Gastrocnemius medialis (tissue), 4 donors: ENCODE results near the gene CACNA2D2. TPM values are rescaled to one million over a fixed set of nuclear protein-coding genes. Genes with fewer than 3 reads are reported as not detected.

ENCODE experiments used
- ATAC-seq, 2 donors: fragments of 150-250 bp; one replicate each; pipeline ENCODE4 v1.9.1; 2016
- DNase-seq, 2 donors: peaks; one replicate each; pipeline ENCODE4 v3.0.0-alpha.2; 2019
- H3K27ac ChIP-seq, 4 donors: fragments of 200-600 bp; sonication (generic); 1 replicate in 1 of 4; 2 replicates in 3 of 4; pipeline ENCODE4 v1.5.1; 2016 to 2018; ENCODE audit warnings: mild to moderate bottlenecking in 2 of 4, moderate library complexity in 1 of 4
- H3K27me3 ChIP-seq, 3 donors: fragments of 200-600 bp; sonication (generic) in 2 of 3; 1 replicate in 1 of 3; 2 replicates in 2 of 3; pipeline versions ENCODE4 v1.5.1 to v1.6.0; 2016 to 2019; ENCODE audit warnings: mild to moderate bottlenecking in 1 of 3, moderate library complexity in 1 of 3
- H3K36me3 ChIP-seq, 2 donors: fragments of 200-600 bp; sonication (generic) in 1 of 2; one replicate each; pipeline ENCODE4 v1.5.1; 2017 to 2018
- H3K4me1 ChIP-seq, 2 donors: fragments of 200-600 bp; sonication (generic) in 1 of 2; one replicate each; pipeline ENCODE4 v1.5.1; 2016 to 2017; ENCODE audit warnings: mild to moderate bottlenecking in 2 of 2
- H3K4me3 ChIP-seq, 4 donors: fragments of 200-600 bp; sonication (generic) in 3 of 4; 1 replicate in 1 of 4; 2 replicates in 3 of 4; pipeline ENCODE4 v1.5.1; 2016 to 2019; ENCODE audit warnings: mild to moderate bottlenecking in 2 of 4
- H3K9me3 ChIP-seq, 3 donors: fragments of 200-600 bp; sonication (generic) in 2 of 3; 1 replicate in 1 of 3; 2 replicates in 2 of 3; pipeline ENCODE4 v1.5.1; 2016 to 2019
- CTCF ChIP-seq, 5 experiments: fragments of 450-650 bp in 3 of 5; fragments of 200-600 bp in 2 of 5; sonication (generic) in 2 of 5; IDR thresholded peaks in 4 of 5; conservative IDR thresholded peaks in 1 of 5; 1 replicate in 4 of 5; 2 replicates in 1 of 5; pipeline ENCODE4 v1.5.1; 2016 to 2019; ENCODE audit warnings: antibody characterized with exemption in 5 of 5, mild to moderate bottlenecking in 3 of 5, moderate library complexity in 3 of 5
- POLR2A ChIP-seq, 2 donors: fragments of 450-650 bp; IDR thresholded peaks; one replicate each; pipeline ENCODE4 v1.6.1; 2017; ENCODE audit warnings: antibody characterized with exemption in 2 of 2, mild to moderate bottlenecking in 2 of 2, moderate library complexity in 2 of 2
- in situ Hi-C, 4 donors: fragments of 200-750 bp; cut with MboI; loops; one replicate each; pipeline versions ENCODE4 v1.15.0 to v1.8.0; 2017; ENCODE audit warnings: low sequenced_read_pairs in 4 of 4
- intact Hi-C: fragments of 100-400 bp; cut with DNase I; formaldehyde crosslinking; loops from one replicate; pipeline ENCODE4 v1.15.1; 2023; ENCODE audit warnings: low total_unique reads
- total RNA-seq, 4 donors: library from RNA; depleted of rRNA; stranded (reverse); fragments of >200 nt; gene quantifications; one replicate each; pipeline versions ENCODE4 v1.1.0 to v1.2.3, GENCODE V29; 2016

The CACNA2D2 gene
- total RNA-seq, 4 donors from 2014 or later: 0.27 to 0.68 (median 0.45) TPM

GRCh38 chr3:50454481-50455070 lies 48.9 kb downstream of the CACNA2D2 start:
- Histone ChIP-seq H3K27me3 (no peaks in the 10 kb centered on the region), H3K4me3 (no peak overlapping the region), H3K4me1 (no peaks in the 10 kb centered on the region), H3K27ac (no peak overlapping the region), H3K36me3 (no peaks in the 10 kb centered on the region), H3K9me3 (no peaks in the 10 kb centered on the region)
- in situ Hi-C loops (no loop called here), intact Hi-C loops (no loop called here)
- ATAC-seq: no peak
- TF ChIP-seq POLR2A (IDR thresholded peaks at IDR 0.05): no peak
- no peak for TF ChIP-seq CTCF (IDR thresholded peaks at IDR 0.05 in 4 of 5, conservative IDR thresholded peaks at IDR 0.05 in 1 of 5)
- DNase-seq: no peak

GRCh38 chr3:50453907-50454306 lies 49.5 kb downstream of the CACNA2D2 start:
- DNase-seq (no peak), ATAC-seq (no peak)
- no peaks in the 10 kb centered on the region for H3K4me1 ChIP-seq
- H3K4me3 ChIP-seq: no peak overlapping the region
- in situ Hi-C loops: no loop called here
- no peak overlapping the region for H3K27ac ChIP-seq
- no peaks in the 10 kb centered on the region for H3K9me3 ChIP-seq
- intact Hi-C loops: no loop called here
- no peak for TF ChIP-seq CTCF (IDR thresholded peaks at IDR 0.05 in 4 of 5, conservative IDR thresholded peaks at IDR 0.05 in 1 of 5)
- TF ChIP-seq POLR2A (IDR thresholded peaks at IDR 0.05): no peak
- no peaks in the 10 kb centered on the region for H3K27me3 ChIP-seq
- no peaks in the 10 kb centered on the region for H3K36me3 ChIP-seq

GRCh38 chr3:50450209-50450921 lies 53.1 kb downstream of the CACNA2D2 start:
- Histone ChIP-seq H3K27me3 (no peaks in the 10 kb centered on the region), H3K9me3 (no peaks in the 10 kb centered on the region), H3K36me3 (no peaks in the 10 kb centered on the region), H3K4me3 (peak overlapping the region in 1 of 4 donors; percentile 14), H3K4me1 (no peaks in the 10 kb centered on the region), H3K27ac (no peak overlapping the region)
- ATAC-seq (no peak), DNase-seq (peak in 1 of 2 donors; percentile 42)
- intact Hi-C loops (no loop called here), in situ Hi-C loops (no loop called here)
- TF ChIP-seq POLR2A (IDR thresholded peaks at IDR 0.05) (no peak), CTCF (IDR thresholded peaks at IDR 0.05 in 4 of 5, conservative IDR thresholded peaks at IDR 0.05 in 1 of 5) (no peak)

GRCh38 chr3:50448752-50449539 lies 54.5 kb downstream of the CACNA2D2 start:
- TF ChIP-seq CTCF (IDR thresholded peaks at IDR 0.05 in 4 of 5, conservative IDR thresholded peaks at IDR 0.05 in 1 of 5) (no peak), POLR2A (IDR thresholded peaks at IDR 0.05) (no peak)
- no peaks in the 10 kb centered on the region for H3K9me3 ChIP-seq
- H3K4me3 ChIP-seq: no peak overlapping the region
- H3K4me1 ChIP-seq: no peaks in the 10 kb centered on the region
- ATAC-seq (no peak), DNase-seq (no peak)
- no peaks in the 10 kb centered on the region for H3K36me3 ChIP-seq
- intact Hi-C loops (no loop called here), in situ Hi-C loops (no loop called here)
- H3K27ac ChIP-seq: no peak overlapping the region
- no peaks in the 10 kb centered on the region for H3K27me3 ChIP-seq
